Ureter (tissue), 1 donor: ENCODE measurements around the gene SNRPB2. TPM values are rescaled to one million over a fixed set of nuclear protein-coding genes. Genes with fewer than 3 reads are reported as not detected.

Experiments used
- DNase-seq: peaks from one replicate; pipeline ENCODE4 v3.0.0-alpha.2; 2020; ENCODE audit warnings: low spot score
- total RNA-seq: library from RNA; stranded (reverse); gene quantifications from one replicate; pipeline ENCODE4 v1.2.4, GENCODE V29; 2023
- donor health status: DM: yes; HTN: yes; CAD: no.

Gene SNRPB2
- total RNA-seq, 1 donor from 2014 or later = 41.8 TPM

GRCh38 chr20:16732506-16733152 is 2.8 kb downstream of the SNRPB2 start:
- DNase-seq = no peak

GRCh38 chr20:16740365-16741072 is 10.7 kb downstream of the SNRPB2 start:
- DNase-seq = no peak

GRCh38 chr20:16744178-16744807 is 14.5 kb downstream of the SNRPB2 start:
- DNase-seq = no peak

GRCh38 chr20:16745204-16745603 is 15.4 kb downstream of the SNRPB2 start:
- DNase-seq = no peak

- no peak for DNase-seq
Observed at GRCh38 chr20:16747291-16747811, 17.5 kb downstream of the SNRPB2 start.

- DNase-seq = no peak
Observed at GRCh38 chr20:16748308-16748900, 18.6 kb downstream of the SNRPB2 start, which contains the start of gene OTOR. Gene OTOR, plus strand, starts transcription at chr20:16748358. Its CDS starts 44 bp downstream, at chr20:16748402.

- DNase-seq = no peak
Observed at GRCh38 chr20:16749573-16749972, 19.7 kb downstream of the SNRPB2 start.

GRCh38 chr20:16752082-16752481 is 22.3 kb downstream of the SNRPB2 start:
- DNase-seq = no peak

- DNase-seq = no peak
Observed at GRCh38 chr20:16752901-16753300, 23.1 kb downstream of the SNRPB2 start.

GRCh38 chr20:16758454-16759180 is 28.8 kb downstream of the SNRPB2 start:
- DNase-seq = no peak

GRCh38 chr20:16759181-16759563 is 29.3 kb downstream of the SNRPB2 start:
- no peak for DNase-seq

- DNase-seq = peak; percentile 52
Observed at GRCh38 chr20:16760431-16761304, 30.8 kb downstream of the SNRPB2 start.

- peak; percentile 56 for DNase-seq
Observed at GRCh38 chr20:16761305-16761829, 31.5 kb downstream of the SNRPB2 start.

- DNase-seq = no peak
Observed at GRCh38 chr20:16764560-16764959, 34.7 kb downstream of the SNRPB2 start.

- DNase-seq = no peak
Observed at GRCh38 chr20:16771213-16771612, 41.4 kb downstream of the SNRPB2 start.

- no peak for DNase-seq
Observed at GRCh38 chr20:16775961-16776360, 46.1 kb downstream of the SNRPB2 start.

- DNase-seq = no peak
Observed at GRCh38 chr20:16777126-16777525, 47.3 kb downstream of the SNRPB2 start.

GRCh38 chr20:16778159-16778558 is 48.3 kb downstream of the SNRPB2 start:
- no peak for DNase-seq

- no peak for DNase-seq
Observed at GRCh38 chr20:16781496-16781895, 51.7 kb downstream of the SNRPB2 start.

GRCh38 chr20:16785226-16785625 is 55.4 kb downstream of the SNRPB2 start:
- no peak for DNase-seq
